GM19438 (cell line): Measurements from ENCODE around the gene LIPC.

ENCODE experiments used
- ATAC-seq: cut with Tn5 transposase; IDR thresholded peaks from one replicate; pipeline ENCODE4 v1.9.1; 2021; ENCODE audit warnings: low read depth; ENCODE audit not compliant: unreplicated experiment

The LIPC gene

GRCh38 chr15:58490888-58491473 is 59.2 kb downstream of the LIPC start:
- ATAC-seq: no peak

GRCh38 chr15:58491499-58492202 is 59.9 kb downstream of the LIPC start:
- no peak for ATAC-seq

GRCh38 chr15:58492661-58493397 is 61.0 kb downstream of the LIPC start:
- ATAC-seq: no peak

GRCh38 chr15:58494567-58494966 is 62.8 kb downstream of the LIPC start:
- no peak for ATAC-seq

GRCh38 chr15:58495891-58496408 is 64.2 kb downstream of the LIPC start:
- no peak for ATAC-seq

- ATAC-seq: no peak
Observed at GRCh38 chr15:58497046-58497785, 65.4 kb downstream of the LIPC start.

- ATAC-seq: no peak
Observed at GRCh38 chr15:58498821-58499580, 67.2 kb downstream of the LIPC start.

GRCh38 chr15:58501006-58501405 is 69.2 kb downstream of the LIPC start:
- ATAC-seq: no peak

- ATAC-seq: no peak
Observed at GRCh38 chr15:58501636-58502188, 69.9 kb downstream of the LIPC start.

- no peak for ATAC-seq
Observed at GRCh38 chr15:58503139-58504027, 71.6 kb downstream of the LIPC start.

GRCh38 chr15:58504674-58505234 is 73.0 kb downstream of the LIPC start:
- no peak for ATAC-seq

- no peak for ATAC-seq
Observed at GRCh38 chr15:58505581-58505980, 73.8 kb downstream of the LIPC start.

- ATAC-seq: no peak
Observed at GRCh38 chr15:58506064-58506490, 74.3 kb downstream of the LIPC start.

GRCh38 chr15:58506783-58507668 is 75.2 kb downstream of the LIPC start:
- ATAC-seq: no peak

GRCh38 chr15:58509556-58509955 is 77.8 kb downstream of the LIPC start:
- ATAC-seq: no peak

- ATAC-seq: no peak
Observed at GRCh38 chr15:58510715-58511598, 79.2 kb downstream of the LIPC start.

- no peak for ATAC-seq
Observed at GRCh38 chr15:58511599-58511987, 79.8 kb downstream of the LIPC start.
